T-helper 2 cell treated with Interferon-gamma antibody and Interleukin-4, amounts not matched to agents 100 ng/mL and 5 ng/mL, for 36 hours (primary cell): Measurements from ENCODE around the gene ZNF618. TPM values are rescaled to one million over a fixed set of nuclear protein-coding genes. Genes with fewer than 3 reads are reported as not detected.

Experiments used
- intact Hi-C: fragments of 100-400 bp; cut with micrococcal nuclease; formaldehyde crosslinking; loops from one replicate; pipeline ENCODE4 v1.15.1; 2023
- total RNA-seq: library from RNA; stranded (reverse); gene quantifications from 2 replicates; pipeline ENCODE4 v1.2.3, GENCODE V29; 2022

The ZNF618 gene
- total RNA-seq, 1 donor from 2014 or later = 0.36 TPM

DNA sequence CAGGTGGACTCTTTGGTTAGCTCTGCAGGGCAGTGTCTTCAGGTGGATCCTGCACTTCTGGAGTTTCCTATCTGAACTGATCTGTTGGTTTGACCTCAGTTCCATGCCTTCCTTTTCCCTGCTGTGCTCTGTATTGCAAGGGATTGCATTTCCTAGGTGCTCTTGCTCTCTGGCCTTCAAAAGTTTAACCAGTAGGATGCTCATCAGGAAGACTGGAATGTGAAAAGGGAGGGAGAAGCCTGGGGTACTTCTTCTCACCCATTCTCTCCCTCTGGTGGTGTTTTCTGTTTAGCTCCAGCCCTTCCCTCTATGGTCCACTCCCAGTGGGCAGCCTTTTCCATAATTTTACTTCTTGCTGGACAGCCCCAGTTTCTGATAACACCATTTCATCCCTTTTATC lies 78.5 kb downstream of the ZNF618 start:
- intact Hi-C loops = no loop called here

DNA sequence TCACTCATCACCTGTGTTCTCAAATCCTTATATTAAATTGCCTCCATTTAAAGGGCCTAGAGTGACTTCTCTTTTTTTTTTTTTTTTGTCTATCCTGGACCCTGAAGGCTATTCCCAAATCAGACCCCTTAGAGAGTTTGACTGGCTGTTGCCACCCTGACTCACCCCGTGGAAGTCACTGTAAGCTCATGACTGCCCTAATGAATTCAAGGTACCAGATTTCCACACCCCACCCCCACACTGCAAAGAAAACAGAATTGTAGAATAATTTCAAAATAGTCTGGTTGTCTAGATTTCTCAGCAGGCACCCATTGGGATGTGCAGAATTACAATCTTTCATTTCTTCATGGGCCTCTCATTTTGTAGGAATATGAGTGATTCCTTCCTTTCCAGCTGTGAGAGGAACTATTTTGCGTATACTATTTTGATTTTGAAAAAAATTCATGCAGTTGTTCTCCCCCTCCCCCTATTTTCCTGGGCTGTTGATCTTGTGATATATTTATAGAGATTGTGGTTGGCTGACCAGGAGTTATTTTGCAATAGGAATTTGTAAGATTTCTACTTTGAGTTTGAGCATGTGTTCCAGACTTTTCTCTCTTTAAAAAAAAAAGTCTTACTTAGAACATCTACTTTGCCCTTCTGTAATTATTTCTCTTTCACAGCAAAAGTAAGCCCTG lies 79.1 kb downstream of the ZNF618 start:
- intact Hi-C loops = no loop called here

DNA sequence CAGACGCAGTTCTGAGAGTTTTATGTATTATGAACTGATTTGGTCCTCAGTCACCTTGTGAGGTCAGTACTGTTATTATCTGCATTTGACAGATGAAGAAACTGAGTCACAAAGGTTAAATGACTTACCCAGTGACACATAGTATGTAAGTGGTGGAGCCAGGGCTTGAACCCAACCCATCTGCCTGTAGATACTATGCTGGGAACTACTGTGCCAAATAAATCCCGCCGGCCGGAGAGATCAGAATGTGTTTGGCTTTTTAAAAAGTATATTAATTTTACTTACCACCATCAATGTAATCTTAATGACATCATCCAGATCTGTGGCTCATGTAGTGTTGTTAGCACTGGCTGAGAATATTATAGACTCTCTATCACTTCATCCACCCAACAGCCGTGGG lies 80.8 kb downstream of the ZNF618 start:
- intact Hi-C loops = no loop called here

DNA sequence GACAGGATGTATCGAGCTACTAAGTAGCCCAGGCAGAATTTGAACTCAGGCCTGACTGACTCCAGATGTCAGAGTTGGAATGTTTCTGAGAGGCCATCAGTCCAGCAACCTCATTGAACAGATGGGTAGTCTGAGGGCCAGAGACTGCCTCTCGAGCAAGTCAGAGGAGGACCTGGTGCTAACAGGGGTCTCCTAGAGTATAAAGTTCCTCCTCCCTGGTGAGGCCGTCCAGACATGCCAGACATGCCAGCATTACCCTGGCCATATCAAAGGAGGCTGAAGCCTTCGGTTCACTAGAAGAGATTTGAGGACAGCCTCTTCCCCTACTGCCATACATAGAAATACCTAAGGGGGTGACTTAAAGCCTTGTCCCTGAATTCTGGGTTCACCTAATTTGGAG lies 81.2 kb downstream of the ZNF618 start:
- intact Hi-C loops = no loop called here

DNA sequence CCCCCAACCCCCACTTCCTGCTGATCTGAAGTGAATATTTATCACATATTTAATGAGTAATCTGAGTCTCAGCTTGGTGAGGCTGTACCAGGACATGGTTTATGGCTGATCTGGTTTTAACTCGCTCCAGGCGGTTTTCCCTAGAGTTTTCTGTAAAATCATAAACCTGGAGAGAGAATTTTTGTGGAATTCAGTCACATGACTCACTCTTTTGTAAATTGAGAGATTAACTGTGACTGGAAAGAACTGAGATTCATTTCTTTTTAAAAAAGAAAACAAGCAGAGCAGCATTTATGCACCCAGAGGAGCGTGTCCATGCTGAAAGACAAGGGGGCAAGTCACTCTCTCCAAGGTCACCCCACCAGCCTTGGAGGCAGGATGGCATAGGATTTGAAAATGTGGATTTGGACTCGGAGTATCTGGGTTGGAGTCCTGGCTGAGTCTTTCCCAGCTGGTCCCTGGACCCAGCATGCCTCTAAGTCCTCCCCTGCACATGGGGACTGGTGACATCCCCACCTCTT lies 81.8 kb downstream of the ZNF618 start:
- intact Hi-C loops = no loop called here

DNA sequence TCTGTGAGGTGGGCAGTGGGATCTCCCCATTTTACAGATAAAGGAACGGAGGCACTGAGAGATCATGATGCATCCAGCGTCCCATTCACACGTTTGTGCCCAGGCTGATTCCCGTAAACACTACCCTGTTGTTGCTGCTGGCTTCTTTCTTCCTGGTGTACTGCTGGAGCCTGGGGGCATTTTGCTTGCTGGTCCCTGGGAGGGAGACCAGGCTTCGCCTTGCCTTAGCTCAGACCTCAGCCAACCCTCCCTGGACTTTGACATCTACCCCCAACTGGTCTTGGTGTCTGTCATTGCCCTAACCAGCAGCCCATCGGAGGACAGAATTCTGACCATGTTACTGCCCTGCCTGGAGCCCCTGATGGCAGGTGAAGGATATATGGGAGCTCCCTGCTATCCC lies 82.4 kb downstream of the ZNF618 start:
- intact Hi-C loops = no loop called here

DNA sequence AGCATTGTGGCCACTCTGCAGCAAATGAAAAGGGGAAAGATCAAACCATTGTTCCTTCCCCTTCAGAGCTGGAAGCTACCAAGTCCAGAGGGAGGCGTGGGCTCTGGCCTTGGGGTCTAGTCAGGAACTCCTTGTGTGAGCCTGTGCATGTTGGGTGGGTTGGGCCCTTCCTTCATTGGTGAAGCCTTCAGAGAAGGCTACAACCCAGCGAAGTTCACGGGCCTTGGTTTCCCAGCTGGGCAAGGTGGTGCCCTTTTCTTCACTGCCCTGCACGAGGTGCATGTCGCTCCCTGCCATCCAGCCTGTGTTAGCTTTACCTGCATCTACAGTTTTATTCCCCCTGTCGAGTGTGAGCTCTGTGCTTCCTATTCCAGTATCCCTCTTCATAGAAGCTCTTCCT lies 84.7 kb downstream of the ZNF618 start:
- intact Hi-C loops = no loop called here

DNA sequence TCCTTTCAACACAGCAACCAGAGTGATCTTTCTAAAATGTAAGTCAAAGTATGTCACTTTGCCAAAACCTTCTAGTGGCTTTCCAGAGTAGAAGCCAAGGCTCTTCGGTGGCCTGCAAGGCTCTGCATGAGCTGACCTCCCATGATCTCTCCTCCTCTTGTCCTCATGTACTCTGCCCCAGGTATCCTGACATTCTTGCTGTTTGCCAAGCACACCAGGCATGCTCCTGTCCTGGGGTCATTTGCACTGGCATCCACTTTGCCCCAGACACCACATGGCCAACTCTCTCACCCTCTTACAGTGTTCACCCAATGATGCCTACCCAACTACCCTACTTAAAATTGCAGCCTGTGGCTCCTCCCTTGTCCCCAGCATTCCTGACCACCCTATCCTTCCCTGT lies 86.3 kb downstream of the ZNF618 start:
- intact Hi-C loops = no loop called here

DNA sequence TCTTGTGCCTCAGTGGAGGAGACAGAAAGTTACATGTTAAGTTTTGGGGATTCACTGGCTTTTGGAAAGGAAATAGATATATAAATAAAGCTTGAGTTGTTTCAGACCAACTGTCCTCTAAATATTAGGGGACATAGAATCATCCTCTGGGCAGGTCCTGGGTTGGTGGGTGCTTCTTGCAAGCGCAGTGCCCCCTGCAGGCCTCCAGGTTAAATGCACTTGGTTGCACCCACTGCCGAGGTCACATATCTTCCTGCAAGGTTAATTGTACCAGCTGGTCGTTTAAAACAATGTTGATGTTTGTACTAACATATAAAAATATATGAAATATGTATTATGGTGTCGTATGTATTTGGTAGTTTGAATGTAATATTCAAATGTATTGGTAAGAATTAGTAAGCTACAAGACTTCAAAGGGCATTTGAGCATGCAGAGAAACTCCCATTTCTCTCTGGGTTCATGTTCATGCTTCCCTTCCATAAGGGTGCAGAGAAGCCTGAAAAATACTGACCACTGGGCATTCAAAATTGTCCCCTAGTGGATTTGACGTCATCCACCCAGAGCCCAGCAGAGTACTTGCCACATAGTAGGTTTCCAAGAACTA lies 87.0 kb downstream of the ZNF618 start:
- intact Hi-C loops = loop anchor here (1.0 kb wide), 1 partner anchor 156 kb away; no protein-coding TSS in a partner anchor

DNA sequence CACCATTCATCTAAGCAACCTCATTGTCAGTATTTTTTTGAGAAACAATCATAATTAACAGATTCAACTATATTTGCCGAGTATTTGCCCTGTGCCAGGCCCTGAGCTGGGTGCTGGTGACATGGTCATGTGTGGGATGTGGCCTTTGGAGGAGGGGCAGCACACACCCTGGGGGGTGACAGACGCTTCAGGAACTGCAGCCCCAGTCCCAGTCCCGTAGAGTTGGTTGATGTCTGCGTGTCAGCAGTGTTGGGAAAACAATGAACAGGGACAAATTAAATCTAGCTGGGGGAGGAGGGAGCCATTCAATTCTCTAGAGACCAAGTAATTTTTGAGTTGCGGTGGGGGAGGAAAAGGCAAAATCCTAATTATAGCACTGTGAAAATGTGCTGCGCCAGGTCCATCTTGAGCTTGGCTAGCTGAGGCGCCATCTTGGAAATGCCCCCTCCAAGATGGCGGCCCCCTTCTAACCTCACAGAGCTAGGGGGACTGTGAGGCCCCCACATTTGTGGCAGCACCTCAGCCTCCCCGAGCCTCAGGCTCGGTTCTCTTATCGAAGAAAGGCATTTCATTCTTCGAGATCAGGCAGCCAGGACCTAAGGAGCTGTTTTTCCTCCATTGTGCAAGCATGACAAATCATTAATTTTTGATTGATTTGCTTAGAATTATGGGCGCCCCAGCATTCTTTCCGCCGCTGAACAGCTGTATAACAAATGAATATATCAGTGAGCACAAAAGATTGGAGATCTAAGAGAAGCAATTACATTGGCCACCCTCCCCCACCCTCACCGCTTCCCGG lies 87.8 kb downstream of the ZNF618 start:
- intact Hi-C loops = loop anchor here (1.0 kb wide), 1 partner anchor 157 kb away; no protein-coding TSS in a partner anchor

DNA sequence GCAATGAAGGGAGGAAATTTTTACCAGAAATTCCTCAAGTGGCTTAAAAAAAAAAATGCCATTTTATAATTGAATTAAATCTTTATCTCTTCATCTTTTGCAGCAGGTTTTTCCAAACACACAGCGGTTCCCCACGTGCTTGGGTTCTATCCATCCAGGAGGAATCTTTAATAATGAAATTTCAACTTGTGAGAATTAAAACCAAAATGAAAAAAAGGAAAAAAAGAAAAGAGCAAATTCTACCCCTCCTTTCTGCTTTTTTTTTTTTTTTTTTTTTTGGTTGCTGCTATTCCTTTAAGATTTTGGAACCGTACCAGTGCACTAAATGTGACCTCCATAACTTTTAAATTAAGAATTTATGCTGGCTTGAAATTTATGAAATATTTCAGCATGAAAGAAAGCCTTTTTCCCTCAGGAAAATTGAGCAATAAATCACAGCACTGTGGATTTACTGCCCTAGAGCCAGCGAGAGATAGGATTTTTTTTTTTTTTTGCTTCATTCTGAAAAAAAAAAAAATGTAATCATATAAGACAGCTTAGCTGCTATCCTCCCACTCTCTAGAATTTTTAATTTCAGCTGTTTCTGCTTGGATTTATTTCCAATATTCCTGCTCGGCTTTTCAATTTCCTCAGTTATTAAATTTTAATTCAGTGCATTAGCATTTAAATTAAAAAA lies 88.5 kb downstream of the ZNF618 start:
- intact Hi-C loops = no loop called here

DNA sequence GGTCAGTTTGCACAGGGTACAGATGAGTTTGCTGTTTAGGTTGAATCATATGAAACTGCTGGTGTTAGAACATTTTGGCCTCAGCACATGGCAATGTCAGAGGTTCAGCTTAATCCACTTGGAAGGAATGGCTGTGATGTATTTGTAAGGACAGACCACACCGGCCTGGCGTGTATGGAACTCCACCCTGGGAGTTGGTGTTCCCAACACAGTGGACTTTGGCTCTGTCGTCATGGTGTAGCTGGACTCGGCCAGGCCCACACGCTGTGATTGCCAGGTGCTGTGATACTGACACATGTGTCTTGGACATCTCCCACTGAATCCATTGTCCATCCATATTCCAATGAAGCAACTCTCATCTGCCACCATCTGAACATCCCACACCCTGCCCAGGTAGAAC lies 90.3 kb downstream of the ZNF618 start:
- intact Hi-C loops = no loop called here

DNA sequence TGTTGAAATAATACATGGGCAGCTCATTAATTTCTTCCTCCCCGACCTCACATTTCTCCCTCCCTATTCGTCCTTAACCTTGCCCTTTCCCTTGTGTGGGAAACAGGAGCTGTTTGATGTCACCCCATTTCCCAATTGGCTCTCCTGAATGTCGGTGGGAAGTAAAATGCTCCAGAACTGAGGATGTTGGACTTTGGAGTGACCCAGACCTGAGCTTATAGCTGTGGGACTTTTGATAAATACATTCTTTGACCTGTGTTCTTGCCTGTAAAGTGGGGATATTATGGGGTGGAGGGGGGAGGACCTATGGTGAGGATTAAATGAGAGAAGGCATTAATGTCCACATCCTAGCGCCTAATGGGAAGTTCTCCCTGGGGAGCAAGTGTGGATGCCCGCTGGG lies 91.3 kb downstream of the ZNF618 start:
- intact Hi-C loops = no loop called here

DNA sequence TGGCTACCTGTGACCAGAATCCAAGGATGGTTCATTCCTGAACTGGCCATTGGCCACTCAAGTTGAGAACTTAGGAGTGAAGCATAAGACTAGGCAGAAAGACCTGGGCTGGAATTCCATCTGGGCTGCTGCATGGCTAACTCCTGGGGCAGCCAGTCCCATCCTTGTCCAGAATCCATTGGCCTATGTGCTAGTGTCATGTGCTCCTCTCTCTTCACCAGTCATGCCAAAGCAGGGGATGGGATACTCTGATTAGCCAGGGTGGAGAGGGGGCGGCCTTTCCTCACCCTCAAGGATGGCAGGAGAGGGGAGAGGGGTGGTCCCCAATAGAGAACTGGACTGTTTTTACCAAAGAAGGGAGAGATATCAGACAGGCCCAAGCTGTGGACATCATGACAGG lies 93.2 kb downstream of the ZNF618 start:
- intact Hi-C loops = no loop called here

DNA sequence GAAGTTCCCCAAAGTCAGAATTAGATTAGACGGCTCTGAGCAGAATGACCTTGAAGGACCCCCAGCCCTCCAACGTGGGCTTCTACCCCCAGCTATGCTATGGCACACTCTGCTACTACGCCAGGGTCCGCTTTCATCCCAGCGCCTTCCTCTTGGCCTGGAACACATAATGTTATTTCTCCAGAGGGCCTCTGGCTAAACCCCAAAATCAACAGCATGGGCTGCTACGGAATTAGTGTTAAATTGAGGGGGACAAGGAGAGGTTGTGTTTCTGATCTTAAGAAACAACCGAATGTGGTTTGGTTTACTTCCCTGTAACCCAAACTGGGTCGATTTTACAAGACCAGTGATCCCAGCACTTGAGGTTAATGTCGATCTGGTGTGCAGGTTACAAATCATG lies 97.1 kb downstream of the ZNF618 start:
- intact Hi-C loops = no loop called here

DNA sequence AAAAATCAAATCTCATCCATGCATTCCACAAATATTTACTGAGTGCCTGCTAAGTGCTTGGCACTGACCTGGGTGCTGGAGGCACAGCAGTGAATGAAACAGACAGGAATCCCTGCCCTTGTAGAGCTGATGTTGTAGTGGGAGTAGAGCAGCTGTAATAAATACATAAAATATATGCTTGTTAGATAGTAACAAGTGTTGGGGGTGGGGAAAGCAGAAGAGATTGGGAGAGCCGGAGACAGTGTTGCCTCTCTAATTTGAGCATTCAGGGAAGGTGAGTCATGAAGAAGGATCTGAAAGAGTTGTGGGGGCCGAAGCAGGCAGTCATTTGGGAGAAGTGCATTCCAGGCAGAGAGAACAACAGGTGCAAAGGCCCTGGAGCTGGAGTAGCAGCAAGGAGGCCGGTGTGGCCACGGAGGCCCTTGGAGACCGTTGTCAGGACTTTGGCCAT lies 97.9 kb downstream of the ZNF618 start:
- intact Hi-C loops = no loop called here

DNA sequence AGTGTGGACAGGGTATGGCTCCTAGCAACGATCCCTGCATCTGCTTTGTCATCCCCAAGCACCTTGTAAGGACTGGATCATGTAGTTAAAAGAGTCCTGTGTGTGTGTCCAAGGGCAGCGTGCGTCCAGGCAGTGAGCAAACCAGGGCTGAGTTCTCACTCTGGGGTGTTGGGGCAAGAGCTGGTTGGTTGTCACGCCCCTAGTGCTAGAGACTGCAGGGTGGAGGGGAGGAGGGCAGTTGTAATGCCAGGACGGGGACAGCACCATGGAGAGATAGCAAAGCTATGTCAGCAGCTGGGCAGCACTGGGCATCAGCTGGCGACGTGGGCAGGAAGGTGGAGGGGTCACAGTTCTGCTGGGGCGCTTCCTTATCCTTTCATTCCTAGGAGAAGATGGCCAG lies 100.8 kb downstream of the ZNF618 start:
- intact Hi-C loops = no loop called here

DNA sequence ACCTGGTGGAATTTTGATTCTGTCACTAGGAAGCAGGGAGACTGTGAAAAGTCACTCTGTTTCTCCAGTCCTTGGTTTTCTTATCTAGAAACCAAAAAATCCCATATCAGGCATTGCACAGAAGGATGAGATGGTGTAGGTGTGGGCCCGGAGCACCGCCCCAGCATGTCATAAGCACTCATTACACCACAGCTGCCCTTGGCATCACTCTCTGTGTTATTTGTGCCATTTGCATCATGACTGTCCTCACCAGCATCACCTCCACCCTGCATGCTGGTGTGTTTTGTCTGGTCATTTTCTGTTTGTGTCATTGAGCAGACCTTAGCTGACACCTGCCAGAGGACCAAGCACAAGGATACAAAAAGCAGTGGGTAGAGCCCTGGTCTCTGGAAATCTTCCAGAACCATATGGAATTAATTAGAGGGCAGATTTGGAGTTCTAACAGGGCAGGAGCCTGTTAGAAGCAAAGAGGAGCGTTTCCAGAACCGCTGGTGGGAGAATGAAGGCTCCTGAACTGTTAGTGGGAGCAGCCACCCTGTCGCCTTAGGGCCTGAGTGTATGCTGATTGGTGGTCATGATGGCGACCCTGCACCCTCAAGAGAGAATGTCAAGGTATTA lies 102.7 kb downstream of the ZNF618 start:
- intact Hi-C loops = no loop called here

DNA sequence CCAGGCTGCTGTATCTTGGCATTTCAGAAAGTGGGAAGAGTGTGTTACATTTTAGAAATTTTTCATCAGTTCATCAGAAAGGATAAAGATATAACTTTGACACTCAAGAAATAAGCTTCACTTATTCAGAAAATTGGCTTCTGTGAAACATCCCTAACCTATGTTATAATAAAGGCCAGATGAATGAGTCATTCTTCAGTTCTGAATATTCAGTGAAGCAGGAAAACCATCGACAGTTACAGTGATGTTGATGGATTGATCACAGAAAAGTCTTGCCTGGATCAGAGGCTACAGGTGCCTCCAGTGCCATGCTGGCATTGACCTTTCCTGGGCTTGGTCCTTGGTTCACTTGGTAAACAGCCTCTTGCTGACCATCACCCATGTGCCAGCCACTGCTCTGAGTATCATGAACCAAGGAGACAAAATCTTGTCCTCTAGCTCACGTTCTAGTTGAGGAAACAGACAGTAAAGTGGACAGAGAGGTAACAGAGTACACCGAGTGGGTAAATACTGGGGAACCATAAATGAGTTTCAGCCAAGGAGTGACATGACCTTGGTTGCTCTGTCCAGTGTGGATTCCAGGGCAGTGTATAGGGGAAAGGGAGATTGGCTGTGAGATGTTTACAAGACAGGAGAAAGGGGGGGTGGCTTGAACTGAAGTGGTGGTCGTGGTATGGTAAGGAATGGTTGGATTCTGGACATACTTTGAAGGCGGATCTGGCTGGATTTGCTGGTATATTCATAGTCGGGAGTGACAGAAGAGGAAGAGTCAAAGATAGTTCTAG lies 103.4 kb downstream of the ZNF618 start:
- intact Hi-C loops = no loop called here

DNA sequence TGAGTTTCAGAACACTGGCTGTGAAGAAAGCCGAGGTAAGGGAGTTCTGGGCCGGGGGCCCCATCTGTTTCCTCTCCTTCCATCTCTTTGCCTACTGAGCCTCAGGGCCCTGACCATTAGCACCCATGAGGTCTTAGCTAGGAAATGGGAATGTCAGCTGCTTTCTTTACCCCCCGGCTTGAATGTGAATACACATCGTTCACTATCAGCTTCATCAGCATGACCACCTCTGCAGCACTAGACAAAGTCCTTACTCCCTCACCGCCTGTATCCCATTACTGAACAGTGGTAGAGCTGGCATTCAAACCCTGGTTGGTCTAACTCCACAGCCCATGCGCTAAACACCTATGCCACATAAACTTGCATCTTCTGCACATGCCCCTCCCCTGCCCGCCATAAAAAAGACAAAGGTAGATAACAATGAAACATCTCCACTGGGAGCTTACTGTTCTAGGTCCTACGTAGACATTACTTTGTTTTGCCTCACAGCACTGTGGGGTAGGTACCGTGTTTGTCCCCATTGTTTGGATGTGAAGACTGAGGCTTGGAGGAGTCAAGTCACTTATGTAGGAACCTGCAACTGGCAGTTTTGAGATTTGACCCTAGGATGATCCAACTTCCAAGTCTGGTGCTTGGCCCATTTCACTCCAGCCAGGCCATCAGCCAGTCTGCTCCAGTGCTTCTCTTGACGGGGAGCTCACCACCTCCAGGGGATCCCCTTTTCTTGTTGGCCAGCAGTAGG lies 108.7 kb downstream of the ZNF618 start:
- intact Hi-C loops = no loop called here
